IMR-90 (cell line): ENCODE results near the gene DKK2. TPM values are rescaled to one million over a fixed set of nuclear protein-coding genes. Genes with fewer than 3 reads are reported as not detected.

Source experiments
- ATAC-seq: fragments of 200-7000 bp; cut with Tn5 transposase; 2 replicates; pipeline ENCODE4 v1.9.1; 2020; ENCODE audit warnings: low read depth, mild to moderate bottlenecking, moderate library complexity
- BruUV-seq: library from RNA; stranded (reverse); fragments of 400-500 nt; replicated peaks from 2 replicates; lab custom pipeline; 2021; lab: Mats Ljungman, UMichigan
- CTCF ChIA-PET: fragments of 300-600 bp; formaldehyde crosslinking; extraction: SDS; loops from one replicate; lab custom pipeline; 2021; ENCODE audit warnings: antibody characterized with exemption; lab: Yijun Ruan, JAX
- POLR2A ChIA-PET: fragments of 300-600 bp; sonication (Branson Sonifier 250); formaldehyde crosslinking; loops from one replicate; lab custom pipeline; 2022; ENCODE audit warnings: antibody characterized with exemption; ENCODE audit not compliant: unreplicated experiment; lab: Charles Lee
- DNase-seq: peaks from one replicate; pipeline ENCODE4 v3.0.0; 2013
- H2AFZ ChIP-seq: replicated peaks from 2 replicates; pipeline ENCODE3; 2013; ENCODE audit warnings: low read length, mild to moderate bottlenecking; ENCODE audit not compliant: poor library complexity
- H2AK5ac ChIP-seq: 2 replicates; pipeline ENCODE4 v1.6.1; 2013; ENCODE audit warnings: low read depth, low read length, inconsistent platforms
- H2AK9ac ChIP-seq: replicated peaks from 2 replicates; pipeline ENCODE3; 2013; ENCODE audit warnings: mild to moderate bottlenecking, low read depth, low read length, moderate library complexity; ENCODE audit not compliant: poor library complexity
- H2BK120ac ChIP-seq: 2 replicates; pipeline ENCODE4 v1.6.1; 2013; ENCODE audit warnings: low read depth, low read length, inconsistent platforms
- H2BK15ac ChIP-seq: 3 replicates; pipeline ENCODE4 v1.6.1; 2013; ENCODE audit warnings: low read depth, low read length, inconsistent platforms
- H2BK20ac ChIP-seq: 2 replicates; pipeline ENCODE4 v1.6.1; 2013; ENCODE audit warnings: low read depth, mild to moderate bottlenecking, inconsistent platforms, low read length, moderate library complexity
- H2BK5ac ChIP-seq: 2 replicates; pipeline ENCODE4 v1.6.1; 2013; ENCODE audit warnings: mild to moderate bottlenecking, low read depth, low read length, inconsistent platforms; ENCODE audit not compliant: poor library complexity, severe bottlenecking
- H3K14ac ChIP-seq: replicated peaks from 2 replicates; pipeline ENCODE4 v1.6.1; 2013; ENCODE audit warnings: low read depth, low read length, inconsistent platforms
- H3K18ac ChIP-seq: 2 replicates; pipeline ENCODE4 v1.6.1; 2013; ENCODE audit warnings: low read depth, low read length, control low read depth
- H3K23ac ChIP-seq: 2 replicates; pipeline ENCODE4 v1.6.1; 2013; ENCODE audit warnings: low read depth, low read length, inconsistent platforms
- H3K27ac ChIP-seq: 2 replicates; pipeline ENCODE4 v1.5.1; 2013; ENCODE audit warnings: mild to moderate bottlenecking, control low read depth, low read length; ENCODE audit not compliant: insufficient read depth
- H3K27me3 ChIP-seq: 2 replicates; pipeline ENCODE4 v1.6.1; 2013; ENCODE audit warnings: low read length; ENCODE audit not compliant: control insufficient read depth, insufficient read depth
- H3K36me3 ChIP-seq: 2 replicates; pipeline ENCODE4 v1.6.1; 2013; ENCODE audit warnings: low read length, mixed read lengths; ENCODE audit not compliant: control insufficient read depth, insufficient read depth
- H3K4ac ChIP-seq: 2 replicates; pipeline ENCODE4 v1.6.1; 2013; ENCODE audit warnings: low read depth, low read length, inconsistent platforms
- H3K4me1 ChIP-seq: 2 replicates; pipeline ENCODE4 v1.6.1; 2013; ENCODE audit warnings: low read length, mixed read lengths; ENCODE audit not compliant: control insufficient read depth, insufficient read depth
- H3K4me2 ChIP-seq: 2 replicates; pipeline ENCODE4 v1.6.1; 2013; ENCODE audit warnings: low read depth, mild to moderate bottlenecking, control low read depth, low read length, moderate library complexity
- H3K4me3 ChIP-seq: 2 replicates; pipeline ENCODE4 v1.5.1; 2013; ENCODE audit warnings: low read depth, mild to moderate bottlenecking, control low read depth, low read length, moderate library complexity; ENCODE audit not compliant: insufficient read depth
- H3K56ac ChIP-seq: 2 replicates; pipeline ENCODE4 v1.6.1; 2013; ENCODE audit warnings: low read length, inconsistent platforms; ENCODE audit not compliant: insufficient read depth; ENCODE audit errors: extremely low read depth
- H3K79me1 ChIP-seq, 2 experiments: 2 replicates each; pipeline ENCODE4 v1.6.1; 2013; ENCODE audit warnings: low read length in 2 of 2, inconsistent platforms in 1 of 2, low read depth in 1 of 2
- H3K9ac ChIP-seq: 2 replicates; pipeline ENCODE4 v1.6.1; 2013; ENCODE audit warnings: low read depth, low read length, control low read depth
- H3K9me1 ChIP-seq: 2 replicates; pipeline ENCODE4 v1.6.1; 2013; ENCODE audit warnings: low read length, inconsistent platforms; ENCODE audit not compliant: insufficient read depth
- H3K9me3 ChIP-seq: 2 replicates; pipeline ENCODE4 v1.6.1; 2013; ENCODE audit warnings: low read length; ENCODE audit not compliant: control insufficient read depth, insufficient read depth
- H4K20me1 ChIP-seq: 2 replicates; pipeline ENCODE4 v1.6.1; 2013; ENCODE audit warnings: low read length, inconsistent platforms; ENCODE audit not compliant: insufficient read depth
- H4K5ac ChIP-seq: 2 replicates; pipeline ENCODE4 v1.6.1; 2013; ENCODE audit warnings: mild to moderate bottlenecking, low read depth, low read length, control low read depth
- H4K8ac ChIP-seq, 2 experiments: 2 replicates each; pipeline ENCODE4 v1.6.1; 2013; ENCODE audit warnings: low read depth in 2 of 2, low read length in 2 of 2, control low read depth in 1 of 2, inconsistent platforms in 1 of 2
- H4K91ac ChIP-seq: 2 replicates; pipeline ENCODE4 v1.6.1; 2013; ENCODE audit warnings: low read depth, low read length, inconsistent platforms; ENCODE audit not compliant: insufficient read depth
- CTCF ChIP-seq: conservative IDR thresholded peaks from 2 replicates; pipeline ENCODE4 v1.5.1; 2012; ENCODE audit warnings: mild to moderate bottlenecking, low read depth, low read length, improper control_type of control experiment
- MAZ ChIP-seq: IDR thresholded peaks from 2 replicates; pipeline ENCODE4 v1.6.1; 2012; ENCODE audit warnings: low read depth, mild to moderate bottlenecking, low read length, improper control_type of control experiment, moderate library complexity, borderline replicate concordance
- MXI1 ChIP-seq: IDR thresholded peaks from 2 replicates; pipeline ENCODE4 v1.6.1; 2012; ENCODE audit warnings: low read depth, mild to moderate bottlenecking, low read length, moderate library complexity, borderline replicate concordance
- RAD21 ChIP-seq: IDR thresholded peaks from 2 replicates; pipeline ENCODE4 v1.6.1; 2012; ENCODE audit warnings: low read length, improper control_type of control experiment
- WGBS, 2 experiments: methylation state at CpG; one replicate each; pipeline versions ENCODE4 v1.1.5 to v1.1.7; 2013; ENCODE audit warnings: missing lambda C conversion rate in 2 of 2; ENCODE audit not compliant: insufficient read length in 1 of 2; ENCODE audit errors: extremely low coverage in 2 of 2; 5-methylcytosine and 5-hydroxymethylcytosine counted together
- dilution Hi-C: fragments of 300-500 bp; cut with HindIII; formaldehyde crosslinking; loops from one replicate; pipeline ENCODE4 v1.14.3; 2018; ENCODE audit warnings: low sequenced_read_pairs; ENCODE audit not compliant: unreplicated experiment
- in situ Hi-C: fragments of 300-500 bp; cut with MboI; formaldehyde crosslinking; loops from 3 replicates; pipeline ENCODE4 v1.14.3; 2019; ENCODE audit warnings: low sequenced_read_pairs, inconsistent platforms, mixed read lengths
- intact Hi-C: fragments of 100-400 bp; cut with micrococcal nuclease; formaldehyde crosslinking; loops from 2 replicates; pipeline ENCODE4 v1.10.0; 2022
- polyA plus RNA-seq, 3 experiments: library from polyadenylated mRNA; depleted of rRNA; stranded (reverse); fragments of >200 nt; gene quantifications; 2 replicates each; pipeline ENCODE4 v1.2.3, GENCODE V29; 2012; ENCODE audit warnings: low replicate concordance in 1 of 3
- total RNA-seq: library from RNA; depleted of rRNA; stranded (reverse); fragments of >200 nt; gene quantifications from 2 replicates; pipeline ENCODE4 v1.2.3, GENCODE V29; 2012

The DKK2 gene
- total and polyA plus RNA-seq, 2 of the 4 experiments (the other 2 are of a cell fraction): 0.39 to 0.72 TPM

DNA sequence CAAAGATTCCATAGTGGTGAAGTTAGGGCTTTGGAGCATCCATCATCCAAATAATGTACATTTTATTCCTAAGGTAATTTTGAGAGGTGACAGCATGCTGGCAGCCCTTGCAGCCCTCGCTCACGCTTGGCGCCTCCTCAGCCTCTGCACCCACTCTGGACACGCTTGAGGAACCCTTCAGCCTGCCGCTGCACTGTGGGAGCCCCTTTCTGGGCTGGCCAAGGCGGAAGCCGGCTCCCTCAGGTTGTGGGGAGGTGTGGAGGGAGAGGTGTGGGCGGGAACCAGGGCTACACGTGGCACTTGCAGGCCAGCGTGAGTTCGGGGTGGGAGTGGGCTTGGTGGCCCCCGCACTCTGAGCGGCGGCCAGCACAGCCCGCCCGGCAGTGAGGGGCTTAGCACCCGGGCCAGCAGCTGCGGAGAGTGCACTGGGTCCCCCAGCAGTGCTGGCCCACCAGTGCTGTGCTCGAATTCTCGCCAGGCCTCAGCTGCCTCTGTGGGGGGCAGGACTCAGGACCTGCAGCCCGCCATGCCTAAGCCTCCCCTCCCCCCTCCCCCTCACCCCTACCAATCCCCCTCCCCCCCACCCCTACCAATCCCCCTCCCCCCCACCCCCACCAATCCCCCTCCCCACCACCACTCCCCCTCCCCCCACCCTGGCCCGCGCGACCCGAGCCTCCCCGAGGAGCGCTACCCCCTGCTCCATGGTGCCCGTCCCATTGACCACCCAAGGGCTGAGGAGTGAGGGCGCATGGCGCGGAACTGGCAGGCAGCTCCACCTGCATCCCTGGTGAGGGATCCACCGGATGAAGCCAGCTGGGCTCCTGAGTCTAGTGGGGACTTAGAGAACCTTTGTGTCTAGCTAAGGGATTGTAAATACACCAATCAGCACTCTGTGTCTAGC is 37.0 kb upstream of the DKK2 start:
- H3K79me1 ChIP-seq: no peaks in the 10 kb centered on the region
- H3K4ac ChIP-seq: no peak overlapping the region
- WGBS, 2 experiments: 100% methylated on average over 1 of the region's 32 CpGs; no CpG with 5 or more reads in 1 of the 2 experiments
- no peaks in the 10 kb centered on the region for H3K36me3 ChIP-seq
- no peak overlapping the region for H3K18ac ChIP-seq
- no peaks in the 10 kb centered on the region for H3K27me3 ChIP-seq
- H4K20me1 ChIP-seq: no peaks in the 10 kb centered on the region
- H2AK5ac ChIP-seq: no peak overlapping the region
- dilution Hi-C loops: no loop called here
- H3K9me3 ChIP-seq: no peaks in the 10 kb centered on the region
- ATAC-seq (no peak), DNase-seq (no peak)
- H3K56ac ChIP-seq: no peak overlapping the region
- no peak for TF ChIP-seq RAD21
- TF ChIP-seq CTCF: no peak
- TF ChIP-seq MXI1: no peak
- no peak for TF ChIP-seq MAZ
- H3K4me2 ChIP-seq: no peak overlapping the region
- no peak overlapping the region for H2AK9ac ChIP-seq
- BruUV-seq: no TSS peak
- CTCF ChIA-PET: no interaction called here
- intact Hi-C loops: no loop called here
- H4K91ac ChIP-seq: no peak overlapping the region
- no peak overlapping the region for H4K5ac ChIP-seq
- no peak overlapping the region for H4K8ac ChIP-seq
- no peak overlapping the region for H2BK15ac ChIP-seq
- H2BK5ac ChIP-seq: no peak overlapping the region
- H2AFZ ChIP-seq: no peak overlapping the region
- in situ Hi-C loops: no loop called here
- H3K4me1 ChIP-seq: no peaks in the 10 kb centered on the region
- no peak overlapping the region for H3K14ac ChIP-seq
- no peak overlapping the region for H3K23ac ChIP-seq
- no peak overlapping the region for H2BK120ac ChIP-seq
- H2BK20ac ChIP-seq: no peak overlapping the region
- no peak overlapping the region for H3K9ac ChIP-seq
- H3K9me1 ChIP-seq: no peaks in the 10 kb centered on the region
- no peak overlapping the region for H3K27ac ChIP-seq
- POLR2A ChIA-PET: no interaction called here
- no peak overlapping the region for H3K4me3 ChIP-seq
